Stomach smooth muscle (tissue), 2 donors: ENCODE measurements around the gene DOCK9.
A peak's percentile ranks its signal among the peaks of the same experiment; 100 is the strongest.

Experiments used
- H3K27ac ChIP-seq: one replicate; pipeline ENCODE4 v1.7.0; 2013; ENCODE audit warnings: mild to moderate bottlenecking, low read length, inconsistent platforms
- H3K27me3 ChIP-seq, 2 donors: one replicate each; pipeline ENCODE4 v1.7.0; 2013; ENCODE audit warnings: low read length in 2 of 2; ENCODE audit not compliant: insufficient read depth in 2 of 2, control insufficient read depth in 1 of 2
- H3K36me3 ChIP-seq, 2 donors: one replicate each; pipeline ENCODE4 v1.7.0; 2013; ENCODE audit warnings: low read length in 2 of 2; ENCODE audit not compliant: control insufficient read depth in 2 of 2, insufficient read depth in 2 of 2
- H3K4me1 ChIP-seq: one replicate; pipeline ENCODE4 v1.7.0; 2013; ENCODE audit warnings: low read length; ENCODE audit not compliant: control insufficient read depth, insufficient read depth
- H3K4me3 ChIP-seq, 2 donors: one replicate each; pipeline ENCODE4 v1.7.0; 2013; ENCODE audit warnings: low read length in 2 of 2
- H3K9ac ChIP-seq, 2 donors: one replicate each; pipeline ENCODE4 v1.7.0; 2013; ENCODE audit warnings: low read length in 2 of 2, mild to moderate bottlenecking in 1 of 2
- H3K9me3 ChIP-seq, 2 donors: one replicate each; pipeline ENCODE4 v1.7.0; 2013; ENCODE audit warnings: low read length in 2 of 2; ENCODE audit not compliant: control insufficient read depth in 2 of 2
- donor health status: healthy.
- donor health status: Pancreatic carcinoma.

Gene DOCK9

GRCh38 chr13:98915981-98916380, 61.9 kb downstream of the DOCK9 start:
- Histone ChIP-seq H3K27me3 (no peaks in the 10 kb centered on the region), H3K9me3 (no peaks in the 10 kb centered on the region), H3K27ac (no peak overlapping the region), H3K4me1 (no peaks in the 10 kb centered on the region), H3K4me3 (no peak overlapping the region), H3K36me3 (peaks cover 3 to 8% of the 10 kb centered on the region in 2 donors), H3K9ac (no peak overlapping the region)

GRCh38 chr13:98915563-98915962, 62.3 kb downstream of the DOCK9 start:
- no peak overlapping the region for H3K4me3 ChIP-seq

GRCh38 chr13:98913741-98914140, 64.1 kb downstream of the DOCK9 start:
- H3K9ac ChIP-seq: no peak overlapping the region
- H3K9me3 ChIP-seq: no peaks in the 10 kb centered on the region
- H3K27ac ChIP-seq: no peak overlapping the region
- no peaks in the 10 kb centered on the region for H3K4me1 ChIP-seq
- H3K4me3 ChIP-seq: no peak overlapping the region
- no peaks in the 10 kb centered on the region for H3K27me3 ChIP-seq
- peaks cover 3 to 8% of the 10 kb centered on the region in 2 donors for H3K36me3 ChIP-seq

More at GRCh38 chr13:98915563-98915962, 62.3 kb downstream of the DOCK9 start:
- Histone ChIP-seq H3K27ac (no peak overlapping the region), H3K9ac (no peak overlapping the region), H3K9me3 (no peaks in the 10 kb centered on the region), H3K27me3 (no peaks in the 10 kb centered on the region), H3K36me3 (peaks cover 3 to 8% of the 10 kb centered on the region in 2 donors), H3K4me1 (no peaks in the 10 kb centered on the region)

GRCh38 chr13:98912846-98913245, 65.0 kb downstream of the DOCK9 start:
- Histone ChIP-seq H3K27me3 (no peaks in the 10 kb centered on the region), H3K27ac (no peak overlapping the region), H3K9me3 (no peaks in the 10 kb centered on the region), H3K4me3 (no peak overlapping the region), H3K4me1 (no peaks in the 10 kb centered on the region), H3K36me3 (peaks cover 3 to 8% of the 10 kb centered on the region in 2 donors), H3K9ac (no peak overlapping the region)

GRCh38 chr13:98910501-98910951, 67.3 kb downstream of the DOCK9 start:
- Histone ChIP-seq H3K4me1 (no peaks in the 10 kb centered on the region), H3K9ac (no peak overlapping the region), H3K36me3 (peaks cover 0 to 8% of the 10 kb centered on the region in 2 donors), H3K4me3 (no peak overlapping the region), H3K27me3 (no peaks in the 10 kb centered on the region), H3K27ac (peak overlapping the region; percentile 7), H3K9me3 (no peaks in the 10 kb centered on the region)

GRCh38 chr13:98909016-98909415, 68.8 kb downstream of the DOCK9 start:
- Histone ChIP-seq H3K4me1 (no peaks in the 10 kb centered on the region), H3K9me3 (no peaks in the 10 kb centered on the region), H3K9ac (no peak overlapping the region), H3K27me3 (no peaks in the 10 kb centered on the region), H3K36me3 (no peaks in the 10 kb centered on the region), H3K27ac (no peak overlapping the region), H3K4me3 (no peak overlapping the region)

- no peak overlapping the region for H3K27ac ChIP-seq
- H3K4me1 ChIP-seq: no peaks in the 10 kb centered on the region
- H3K36me3 ChIP-seq: peaks cover 7 to 9% of the 10 kb centered on the region in 2 donors
- H3K4me3 ChIP-seq: no peak overlapping the region
- no peaks in the 10 kb centered on the region for H3K27me3 ChIP-seq
- H3K9ac ChIP-seq: no peak overlapping the region
- H3K9me3 ChIP-seq: no peaks in the 10 kb centered on the region
These were observed 70.9 kb downstream of the DOCK9 start for GRCh38 chr13:98906746-98907502.

- no peak overlapping the region for H3K27ac ChIP-seq
- H3K4me3 ChIP-seq: no peak overlapping the region
- no peaks in the 10 kb centered on the region for H3K27me3 ChIP-seq
- H3K9ac ChIP-seq: no peak overlapping the region
- no peaks in the 10 kb centered on the region for H3K4me1 ChIP-seq
- H3K9me3 ChIP-seq: no peaks in the 10 kb centered on the region
- peaks cover 20 to 23% of the 10 kb centered on the region in 2 donors for H3K36me3 ChIP-seq
These were observed 72.7 kb downstream of the DOCK9 start for GRCh38 chr13:98905199-98905598.

- H3K27me3 ChIP-seq: no peaks in the 10 kb centered on the region
- no peak overlapping the region for H3K4me3 ChIP-seq
- H3K27ac ChIP-seq: no peak overlapping the region
These were observed 77.4 kb downstream of the DOCK9 start for GRCh38 chr13:98900442-98900841.

GRCh38 chr13:98897706-98898105, 80.2 kb downstream of the DOCK9 start:
- Histone ChIP-seq H3K27me3 (no peaks in the 10 kb centered on the region), H3K4me3 (no peak overlapping the region), H3K4me1 (no peaks in the 10 kb centered on the region), H3K27ac (no peak overlapping the region), H3K9ac (no peak overlapping the region), H3K9me3 (no peaks in the 10 kb centered on the region), H3K36me3 (peaks cover 46% of the 10 kb centered on the region in 2 donors)

More at GRCh38 chr13:98900442-98900841, 77.4 kb downstream of the DOCK9 start:
- Histone ChIP-seq H3K4me1 (no peaks in the 10 kb centered on the region), H3K9me3 (no peaks in the 10 kb centered on the region), H3K9ac (no peak overlapping the region), H3K36me3 (peaks cover 41 to 45% of the 10 kb centered on the region in 2 donors)

- H3K36me3 ChIP-seq: peaks cover 38 to 43% of the 10 kb centered on the region in 2 donors
- H3K27ac ChIP-seq: no peak overlapping the region
These were observed 81.1 kb downstream of the DOCK9 start for GRCh38 chr13:98896868-98897144.

More at GRCh38 chr13:98896868-98897144, 81.1 kb downstream of the DOCK9 start:
- no peak overlapping the region for H3K9ac ChIP-seq
- no peaks in the 10 kb centered on the region for H3K27me3 ChIP-seq
- no peaks in the 10 kb centered on the region for H3K4me1 ChIP-seq
- no peak overlapping the region for H3K4me3 ChIP-seq
- H3K9me3 ChIP-seq: no peaks in the 10 kb centered on the region
